NCI-H510A treated with DMSO at 0.1 percent for 48 hours (cell line): ENCODE measurements around the gene LRP5.
A peak's percentile ranks its signal among the peaks of the same experiment; 100 is the strongest.

ENCODE experiments used
- DNase-seq: peaks from one replicate; lab custom pipeline; 2025; lab: John Stamatoyannopoulos, UW

Gene LRP5

DNA sequence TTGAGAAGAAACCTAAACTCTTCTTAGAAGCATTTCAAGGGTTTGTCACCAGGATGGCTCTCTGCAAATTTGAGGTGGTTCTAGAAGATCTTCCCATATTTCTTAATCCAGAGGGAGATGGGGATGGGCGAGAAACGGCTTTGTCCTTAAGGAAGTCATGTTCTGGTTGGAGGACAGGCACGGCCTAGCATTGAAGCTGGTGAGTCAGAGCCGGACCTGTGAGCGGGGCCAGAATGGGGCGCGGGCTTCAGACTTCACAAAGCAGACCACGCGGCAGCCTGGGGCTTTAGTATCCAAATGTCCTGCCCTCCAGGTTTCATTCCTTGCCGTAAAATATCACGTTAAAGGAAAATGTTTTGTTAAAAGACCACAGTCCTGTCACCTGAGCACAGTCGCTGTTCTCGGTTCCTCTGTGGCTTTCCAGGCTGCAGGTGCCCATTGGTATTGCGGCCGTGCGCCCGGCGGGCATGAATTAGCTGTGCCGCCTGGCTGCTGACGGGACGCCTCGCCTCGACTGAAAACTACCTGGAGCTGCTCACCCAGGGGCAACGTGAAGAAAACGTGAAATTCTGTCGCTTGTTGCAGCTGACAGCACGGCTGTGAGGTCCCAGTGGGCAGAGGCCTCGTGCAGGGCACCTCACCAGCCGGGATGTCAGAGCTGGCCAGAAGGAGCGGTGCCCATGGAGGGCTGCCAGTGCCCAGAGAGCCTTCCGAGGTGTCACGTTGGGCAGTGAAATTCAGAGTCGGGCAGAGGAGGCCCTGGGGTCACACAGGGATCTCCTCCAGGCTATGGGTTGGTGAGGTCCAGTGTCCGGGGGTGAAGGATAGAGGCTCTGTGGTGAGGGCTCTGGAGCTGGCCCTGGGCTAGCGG lies 59.0 kb downstream of the LRP5 start:
- DNase-seq, result no peak

DNA sequence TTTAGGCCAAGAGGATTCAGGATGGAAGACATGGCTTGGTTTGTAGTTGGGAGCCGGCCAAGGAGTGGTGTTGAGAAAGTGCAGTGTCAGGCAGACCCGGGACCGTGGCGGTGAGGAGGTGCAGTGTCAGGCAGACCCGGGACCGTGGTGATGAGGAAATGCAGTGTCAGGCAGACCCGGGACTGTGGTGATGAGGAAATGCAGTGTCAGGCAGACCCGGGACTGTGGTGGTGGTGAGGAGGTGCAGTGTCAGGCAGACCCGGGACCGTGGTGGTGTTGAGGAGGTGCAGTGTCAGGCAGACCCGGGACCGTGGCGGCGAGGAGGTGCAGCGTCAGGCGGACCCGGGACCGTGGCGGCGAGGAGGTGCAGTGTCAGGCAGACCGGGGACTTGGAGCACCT lies 59.7 kb downstream of the LRP5 start:
- DNase-seq, result no peak

- no peak for DNase-seq
Measured at GRCh38 chr11:68372625-68373024, 60.2 kb downstream of the LRP5 start.

DNA sequence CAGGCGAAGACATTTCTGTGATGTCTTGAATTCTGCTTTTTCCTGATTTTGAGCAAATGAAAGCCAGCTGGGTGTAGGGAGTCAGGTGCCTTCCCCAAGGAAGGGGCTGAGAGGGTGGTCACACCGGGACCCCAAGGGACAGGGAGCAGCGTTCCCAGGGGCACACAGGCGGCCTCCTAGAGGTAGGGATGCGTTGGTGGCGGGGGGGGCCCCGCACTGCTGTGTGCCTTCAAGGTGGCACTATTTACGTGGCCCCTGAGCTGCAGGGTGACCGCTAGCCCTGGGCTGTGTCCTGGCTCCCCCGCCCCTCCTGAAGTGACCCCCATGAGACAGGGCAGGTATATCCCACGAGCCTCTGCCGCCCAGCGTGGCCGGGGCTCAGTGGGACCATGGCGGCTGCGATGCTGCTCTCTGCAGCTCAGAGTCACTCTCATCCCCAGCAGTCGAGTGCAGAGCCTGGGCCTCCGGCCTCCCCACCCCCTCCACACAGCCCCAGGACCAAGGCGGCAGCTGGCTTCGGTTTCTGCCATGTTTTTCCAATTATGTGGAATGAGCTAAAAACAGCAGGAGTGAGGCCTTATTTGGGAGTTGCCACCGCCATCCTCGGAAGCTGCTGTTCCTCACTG lies 60.9 kb downstream of the LRP5 start:
- DNase-seq, result no peak

- peak; percentile 85 for DNase-seq
Measured at GRCh38 chr11:68373815-68374501, 61.6 kb downstream of the LRP5 start.

- no peak for DNase-seq
Measured at GRCh38 chr11:68374531-68374930, 62.1 kb downstream of the LRP5 start.

DNA sequence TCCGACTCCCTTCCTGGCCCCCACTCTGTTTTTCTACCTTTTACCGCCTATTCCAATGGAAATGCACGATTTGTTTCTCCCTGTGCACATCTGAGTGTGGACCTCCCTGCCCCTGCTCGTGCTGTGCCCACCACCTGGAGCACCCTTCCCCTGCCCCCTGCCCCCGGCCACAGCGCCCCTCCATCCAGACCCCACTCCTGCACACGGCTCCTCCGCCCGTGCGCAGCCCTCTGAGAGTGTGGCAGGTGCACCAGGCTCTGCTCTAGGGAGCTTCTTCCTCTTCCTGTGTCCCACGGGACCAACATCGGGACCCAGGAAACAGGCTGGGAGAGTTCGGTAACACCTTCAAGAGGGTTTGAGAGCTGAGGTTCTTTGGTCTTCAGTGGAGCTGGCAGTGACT lies 62.9 kb downstream of the LRP5 start:
- no peak for DNase-seq

GRCh38 chr11:68375766-68376165 lies 63.4 kb downstream of the LRP5 start:
- DNase-seq, result no peak

- no peak for DNase-seq
Measured at GRCh38 chr11:68377389-68377795, 65.0 kb downstream of the LRP5 start.

DNA sequence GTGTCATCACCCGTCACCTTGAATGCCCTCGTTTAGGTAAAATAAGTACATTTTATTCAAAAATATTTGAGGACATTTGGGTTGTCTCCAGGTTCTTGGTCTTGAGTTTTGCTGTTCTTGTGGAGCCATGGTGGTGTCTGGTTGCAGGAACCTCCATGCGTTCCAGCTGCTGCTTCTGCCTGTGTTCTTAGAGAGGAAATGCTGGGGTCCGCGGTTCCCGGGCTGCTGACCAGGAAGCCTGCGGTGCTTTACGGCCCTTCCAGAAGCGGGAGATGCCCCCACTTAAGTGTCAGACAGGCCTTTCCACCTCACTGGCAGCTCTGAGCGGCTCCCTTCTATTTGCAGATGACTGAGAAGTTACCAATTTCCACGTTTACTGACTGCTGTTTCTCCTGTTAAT lies 66.8 kb downstream of the LRP5 start:
- DNase-seq, result peak; percentile 45

GRCh38 chr11:68380786-68381622 lies 68.6 kb downstream of the LRP5 start:
- DNase-seq, result no peak

DNA sequence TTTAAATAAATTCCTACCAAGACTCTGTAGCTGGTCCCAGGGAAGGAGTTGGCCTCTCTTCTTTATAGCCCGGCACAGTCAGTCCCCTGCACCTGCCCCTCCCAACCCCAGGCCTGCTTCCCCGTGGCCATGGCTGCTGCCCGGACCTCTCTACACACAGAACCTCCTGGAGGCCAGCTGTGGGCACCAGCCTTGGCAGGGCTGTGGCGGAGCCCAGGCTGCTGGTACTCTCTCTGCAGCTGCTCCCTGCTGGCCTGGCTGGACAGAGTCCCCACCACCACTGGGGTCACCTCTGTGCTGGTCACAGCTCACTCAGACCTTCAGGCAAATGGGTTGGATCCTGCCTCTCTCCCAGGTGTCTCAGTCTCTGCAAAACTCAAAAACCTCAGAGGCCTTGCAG lies 69.3 kb downstream of the LRP5 start:
- DNase-seq, result no peak

- DNase-seq, result no peak
Measured at GRCh38 chr11:68382358-68382998, 70.1 kb downstream of the LRP5 start.

GRCh38 chr11:68383976-68384501 lies 71.6 kb downstream of the LRP5 start:
- peak; percentile 25 for DNase-seq

- DNase-seq, result no peak
Measured at GRCh38 chr11:68384530-68385081, 72.2 kb downstream of the LRP5 start.

DNA sequence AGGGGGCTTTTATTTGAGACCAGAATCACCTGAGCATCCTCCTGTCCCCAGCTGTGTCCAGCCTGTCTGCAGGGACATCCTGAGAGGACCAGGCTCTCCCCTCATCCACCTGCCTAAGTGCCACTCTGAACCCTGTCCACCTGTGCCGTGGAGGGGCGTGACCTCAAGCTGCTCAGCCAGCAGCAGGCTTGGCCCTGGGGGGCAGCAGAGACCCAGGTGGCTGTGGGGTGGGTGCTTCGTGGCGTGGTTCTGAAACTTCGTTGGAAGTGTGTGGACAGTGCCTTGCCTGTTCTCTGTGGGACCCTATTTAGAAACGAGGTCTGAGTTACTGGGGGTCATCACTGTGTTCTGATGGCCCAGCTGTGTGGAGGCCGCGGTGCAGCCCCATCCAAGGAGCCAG lies 72.7 kb downstream of the LRP5 start:
- no peak for DNase-seq

DNA sequence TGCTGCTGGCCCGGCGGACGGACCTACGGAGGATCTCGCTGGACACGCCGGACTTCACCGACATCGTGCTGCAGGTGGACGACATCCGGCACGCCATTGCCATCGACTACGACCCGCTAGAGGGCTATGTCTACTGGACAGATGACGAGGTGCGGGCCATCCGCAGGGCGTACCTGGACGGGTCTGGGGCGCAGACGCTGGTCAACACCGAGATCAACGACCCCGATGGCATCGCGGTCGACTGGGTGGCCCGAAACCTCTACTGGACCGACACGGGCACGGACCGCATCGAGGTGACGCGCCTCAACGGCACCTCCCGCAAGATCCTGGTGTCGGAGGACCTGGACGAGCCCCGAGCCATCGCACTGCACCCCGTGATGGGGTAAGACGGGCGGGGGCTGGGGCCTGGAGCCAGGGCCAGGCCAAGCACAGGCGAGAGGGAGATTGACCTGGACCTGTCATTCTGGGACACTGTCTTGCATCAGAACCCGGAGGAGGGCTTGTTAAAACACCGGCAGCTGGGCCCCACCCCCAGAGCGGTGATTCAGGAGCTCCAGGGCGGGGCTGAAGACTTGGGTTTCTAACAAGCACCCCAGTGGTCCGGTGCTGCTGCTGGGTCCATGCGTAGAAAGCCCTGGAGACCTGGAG lies 74.1 kb downstream of the LRP5 start:
- DNase-seq, result no peak

DNA sequence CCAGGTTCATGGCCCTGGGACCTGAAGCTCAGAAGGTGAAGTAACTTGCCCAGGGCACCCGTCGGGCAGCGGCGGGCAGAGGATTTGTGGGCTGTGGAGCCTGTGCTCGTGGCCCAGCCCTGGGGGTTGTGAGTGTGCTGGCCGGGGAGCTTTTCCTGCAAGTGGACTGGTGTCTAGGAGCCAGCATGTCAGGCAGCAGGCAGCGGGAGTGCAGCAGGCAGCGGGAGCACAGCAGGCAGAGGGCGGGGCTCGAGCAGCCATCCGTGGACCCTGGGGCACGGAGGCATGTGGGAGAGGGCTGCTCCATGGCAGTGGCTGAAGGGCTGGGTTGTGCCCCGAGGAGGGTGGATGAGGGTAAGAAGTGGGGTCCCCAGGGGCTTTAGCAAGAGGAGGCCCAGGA lies 75.4 kb downstream of the LRP5 start:
- DNase-seq, result no peak

DNA sequence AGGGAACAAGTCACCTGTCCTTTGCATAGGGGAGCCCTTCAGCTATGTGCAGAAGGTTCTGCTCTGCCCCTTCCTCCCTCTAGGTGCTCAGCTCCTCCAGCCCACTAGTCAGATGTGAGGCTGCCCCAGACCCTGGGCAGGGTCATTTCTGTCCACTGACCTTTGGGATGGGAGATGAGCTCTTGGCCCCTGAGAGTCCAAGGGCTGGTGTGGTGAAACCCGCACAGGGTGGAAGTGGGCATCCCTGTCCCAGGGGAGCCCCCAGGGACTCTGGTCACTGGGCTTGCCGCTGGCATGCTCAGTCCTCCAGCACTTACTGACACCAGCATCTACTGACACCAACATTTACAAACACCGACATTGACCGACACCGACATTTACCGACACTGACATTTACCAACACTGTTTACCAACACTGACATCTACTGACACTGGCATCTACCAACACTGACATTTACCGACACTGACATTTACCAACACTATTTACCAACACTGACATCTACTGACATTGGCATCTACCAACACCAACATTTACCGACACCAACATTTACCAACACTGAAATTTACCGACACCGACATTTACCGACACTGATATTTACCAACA lies 76.3 kb downstream of the LRP5 start:
- DNase-seq, result no peak

GRCh38 chr11:68390315-68390714 lies 77.9 kb downstream of the LRP5 start:
- DNase-seq, result no peak
